T-helper 17 cell (primary cell): ENCODE data around the gene TUBB4B. TPM values are rescaled to one million over a fixed set of nuclear protein-coding genes. Genes with fewer than 3 reads are reported as not detected.
A peak's percentile ranks its signal among the peaks of the same experiment; 100 is the strongest.
"Not testable (repeated sequence)": the region's sequence is repeated elsewhere in the genome, so short reads cannot be mapped to it uniquely, and the experiment has no call there.

ENCODE experiments used
- ATAC-seq: fragments of 150-1000 bp; cut with Tn5 transposase; 2 replicates; pipeline ENCODE4 v1.10.0; 2021; ENCODE audit warnings: mild to moderate bottlenecking, moderate library complexity
- DNase-seq, 3 donors: peaks; one replicate each; pipeline versions ENCODE4 v3.0.0 to v3.0.0-alpha.2; 2020 to 2021
- H3K9me3 ChIP-seq: one replicate; pipeline ENCODE4 v1.7.0; 2013; ENCODE audit warnings: low read length, mild to moderate bottlenecking; ENCODE audit not compliant: control insufficient read depth, poor library complexity, severe bottlenecking
- H3K27ac Mint-ChIP-seq: one replicate; pipeline ENCODE4 v1.8.0; 2022; ENCODE audit warnings: mild to moderate bottlenecking, moderate library complexity, mixed read lengths
- H3K27me3 Mint-ChIP-seq: one replicate; pipeline ENCODE4 v1.8.0; 2022; ENCODE audit warnings: mixed read lengths
- H3K36me3 Mint-ChIP-seq: one replicate; pipeline ENCODE4 v1.8.0; 2022; ENCODE audit warnings: low read depth, mixed read lengths
- H3K4me1 Mint-ChIP-seq: one replicate; pipeline ENCODE4 v1.8.0; 2022; ENCODE audit warnings: mild to moderate bottlenecking, mixed read lengths
- H3K4me3 Mint-ChIP-seq: one replicate; pipeline ENCODE4 v1.8.0; 2022; ENCODE audit warnings: mild to moderate bottlenecking, moderate library complexity, mixed read lengths
- total RNA-seq, 4 donors: library from RNA in 2 of 4; stranded (reverse) in 2 of 4; gene quantifications; one replicate each; pipeline ENCODE4 v1.2.3 and lab custom pipeline; 2022 to 2026

TUBB4B gene
- total RNA-seq, 2 donors from 2014 or later: 81.0 to 90.5 TPM

DNA sequence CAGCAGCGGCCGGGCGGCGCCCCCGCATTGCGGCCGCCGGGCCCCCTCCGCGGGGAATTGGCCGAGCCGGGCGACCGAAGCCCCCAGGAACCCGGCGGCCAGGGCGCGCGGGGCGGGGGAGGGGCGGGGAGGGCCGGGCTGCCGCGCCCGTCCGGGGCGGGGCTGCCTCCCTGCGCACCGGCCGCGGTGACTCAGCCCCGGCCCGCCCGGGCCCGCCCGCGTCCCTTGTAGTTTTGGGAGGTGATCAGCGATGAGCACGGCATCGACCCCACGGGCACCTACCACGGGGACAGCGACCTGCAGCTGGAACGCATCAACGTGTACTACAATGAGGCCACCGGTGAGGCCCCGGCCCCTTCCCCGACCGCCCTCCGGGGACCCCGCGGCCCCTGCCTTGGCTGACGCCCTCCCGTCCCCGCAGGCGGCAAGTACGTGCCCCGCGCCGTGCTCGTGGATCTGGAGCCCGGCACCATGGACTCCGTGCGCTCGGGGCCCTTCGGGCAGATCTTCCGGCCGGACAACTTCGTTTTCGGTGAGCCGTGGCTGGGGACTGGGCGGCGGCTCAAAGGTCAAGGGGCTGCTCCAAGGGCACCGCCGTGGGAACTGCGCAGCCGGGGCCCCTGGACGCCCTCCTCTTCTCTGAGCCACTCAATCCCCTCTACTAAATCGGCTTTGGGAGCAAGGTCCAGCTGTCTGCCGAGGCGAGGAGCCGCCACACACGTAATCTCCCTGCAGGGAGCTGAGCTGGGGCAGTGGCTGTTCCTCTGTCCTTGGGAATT lies 592 bp downstream of the TUBB4B start:
- ATAC-seq (peak; percentile 17), DNase-seq (peak; percentile 38 to 63 (median 62))
- Mint-ChIP-seq H3K36me3 (no peaks in the 10 kb centered on the region), H3K27ac (peak overlapping the region; percentile 91), H3K4me3 (peak overlapping the region; percentile 97), H3K27me3 (no peaks in the 10 kb centered on the region), H3K4me1 (peaks cover 19% of the 10 kb centered on the region)
- H3K9me3 ChIP-seq: no peaks in the 10 kb centered on the region

DNA sequence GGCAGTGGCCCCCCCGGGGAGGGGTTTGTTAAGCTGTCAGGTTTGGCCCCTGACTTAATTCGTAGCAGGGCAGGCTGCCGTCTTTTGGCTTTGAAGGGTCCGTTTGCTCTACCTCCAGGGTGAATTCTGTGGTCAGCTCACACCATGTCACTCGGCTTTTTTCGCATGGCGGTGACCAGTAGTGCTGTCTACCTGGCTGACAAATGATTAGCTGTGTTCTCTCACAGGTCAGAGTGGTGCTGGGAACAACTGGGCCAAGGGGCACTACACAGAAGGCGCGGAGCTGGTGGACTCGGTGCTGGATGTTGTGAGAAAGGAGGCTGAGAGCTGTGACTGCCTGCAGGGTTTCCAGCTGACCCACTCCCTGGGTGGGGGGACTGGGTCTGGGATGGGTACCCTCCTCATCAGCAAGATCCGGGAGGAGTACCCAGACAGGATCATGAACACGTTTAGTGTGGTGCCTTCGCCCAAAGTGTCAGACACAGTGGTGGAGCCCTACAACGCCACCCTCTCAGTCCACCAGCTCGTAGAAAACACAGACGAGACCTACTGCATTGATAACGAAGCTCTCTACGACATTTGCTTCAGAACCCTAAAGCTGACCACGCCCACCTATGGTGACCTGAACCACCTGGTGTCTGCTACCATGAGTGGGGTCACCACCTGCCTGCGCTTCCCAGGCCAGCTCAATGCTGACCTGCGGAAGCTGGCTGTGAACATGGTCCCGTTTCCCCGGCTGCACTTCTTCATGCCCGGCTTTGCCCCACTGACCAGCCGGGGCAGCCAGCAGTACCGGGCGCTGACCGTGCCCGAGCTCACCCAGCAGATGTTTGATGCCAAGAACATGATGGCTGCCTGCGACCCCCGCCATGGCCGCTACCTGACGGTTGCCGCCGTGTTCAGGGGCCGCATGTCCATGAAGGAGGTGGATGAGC lies 1.4 kb downstream of the TUBB4B start:
- H3K4me3 Mint-ChIP-seq: peak overlapping the region; percentile 86
- peaks cover 16% of the 10 kb centered on the region for H3K4me1 Mint-ChIP-seq
- no peak for DNase-seq
- peak overlapping the region; percentile 51 for H3K27ac Mint-ChIP-seq
- H3K9me3 ChIP-seq: no peaks in the 10 kb centered on the region
- H3K27me3 Mint-ChIP-seq: no peaks in the 10 kb centered on the region
- ATAC-seq: no peak
- H3K36me3 Mint-ChIP-seq: no peaks in the 10 kb centered on the region

DNA sequence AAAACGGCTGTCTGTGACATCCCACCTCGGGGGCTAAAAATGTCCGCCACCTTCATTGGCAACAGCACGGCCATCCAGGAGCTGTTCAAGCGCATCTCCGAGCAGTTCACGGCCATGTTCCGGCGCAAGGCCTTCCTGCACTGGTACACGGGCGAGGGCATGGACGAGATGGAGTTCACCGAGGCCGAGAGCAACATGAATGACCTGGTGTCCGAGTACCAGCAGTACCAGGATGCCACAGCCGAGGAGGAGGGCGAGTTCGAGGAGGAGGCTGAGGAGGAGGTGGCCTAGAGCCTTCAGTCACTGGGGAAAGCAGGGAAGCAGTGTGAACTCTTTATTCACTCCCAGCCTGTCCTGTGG lies 2.2 kb downstream of the TUBB4B start:
- not testable (repeated sequence) for H3K9me3 ChIP-seq, ATAC-seq, DNase-seq, H3K4me3 Mint-ChIP-seq, H3K27ac Mint-ChIP-seq, H3K27me3 Mint-ChIP-seq, H3K36me3 Mint-ChIP-seq
- peaks cover 15% of the 10 kb centered on the region for H3K4me1 Mint-ChIP-seq

DNA sequence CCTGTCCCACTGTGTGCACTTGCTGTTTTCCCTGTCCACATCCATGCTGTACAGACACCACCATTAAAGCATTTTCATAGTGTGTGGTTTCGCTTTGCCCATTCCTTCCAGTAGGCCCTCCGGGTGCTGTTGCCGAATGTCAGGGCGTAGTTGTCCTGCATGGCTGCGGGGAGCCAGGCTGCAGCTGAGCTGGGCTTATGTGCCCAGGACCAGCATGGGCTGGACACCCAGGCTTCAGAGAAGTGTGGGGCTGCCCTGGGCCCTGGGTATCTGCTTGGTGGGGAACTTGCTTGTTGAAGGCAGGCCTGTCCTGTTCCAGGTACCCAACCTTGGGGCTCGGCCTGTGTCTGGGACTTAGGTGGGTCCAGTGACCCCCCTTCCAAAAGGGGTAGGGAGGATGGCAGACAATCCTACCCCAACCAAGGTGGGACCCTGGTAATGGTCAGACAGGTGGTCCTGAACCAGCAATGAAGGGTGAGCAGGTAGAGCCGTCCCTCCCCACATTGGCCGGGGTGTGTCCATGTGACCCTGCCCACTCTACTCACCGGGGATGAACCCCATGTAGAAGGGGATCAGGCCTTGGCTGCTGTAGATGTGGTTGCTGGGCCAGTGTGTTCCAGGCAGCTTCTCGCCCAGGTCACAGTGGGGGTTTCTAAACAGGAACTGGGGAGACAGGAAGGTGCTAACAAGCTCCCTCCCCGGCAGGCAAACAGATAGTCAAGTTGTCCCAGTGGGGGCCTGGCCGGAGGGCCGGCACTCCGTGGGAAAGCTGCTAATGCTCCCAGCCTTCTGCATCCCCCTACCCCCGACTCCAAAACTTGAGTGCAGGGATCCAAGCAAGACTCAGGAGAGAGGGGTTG lies 2.8 kb downstream of the TUBB4B start:
- Mint-ChIP-seq H3K27me3 (no peaks in the 10 kb centered on the region), H3K4me1 (peaks cover 13% of the 10 kb centered on the region), H3K27ac (no peak overlapping the region), H3K36me3 (no peaks in the 10 kb centered on the region), H3K4me3 (peak overlapping the region; percentile 21)
- DNase-seq (no peak), ATAC-seq (no peak)
- H3K9me3 ChIP-seq: no peaks in the 10 kb centered on the region

DNA sequence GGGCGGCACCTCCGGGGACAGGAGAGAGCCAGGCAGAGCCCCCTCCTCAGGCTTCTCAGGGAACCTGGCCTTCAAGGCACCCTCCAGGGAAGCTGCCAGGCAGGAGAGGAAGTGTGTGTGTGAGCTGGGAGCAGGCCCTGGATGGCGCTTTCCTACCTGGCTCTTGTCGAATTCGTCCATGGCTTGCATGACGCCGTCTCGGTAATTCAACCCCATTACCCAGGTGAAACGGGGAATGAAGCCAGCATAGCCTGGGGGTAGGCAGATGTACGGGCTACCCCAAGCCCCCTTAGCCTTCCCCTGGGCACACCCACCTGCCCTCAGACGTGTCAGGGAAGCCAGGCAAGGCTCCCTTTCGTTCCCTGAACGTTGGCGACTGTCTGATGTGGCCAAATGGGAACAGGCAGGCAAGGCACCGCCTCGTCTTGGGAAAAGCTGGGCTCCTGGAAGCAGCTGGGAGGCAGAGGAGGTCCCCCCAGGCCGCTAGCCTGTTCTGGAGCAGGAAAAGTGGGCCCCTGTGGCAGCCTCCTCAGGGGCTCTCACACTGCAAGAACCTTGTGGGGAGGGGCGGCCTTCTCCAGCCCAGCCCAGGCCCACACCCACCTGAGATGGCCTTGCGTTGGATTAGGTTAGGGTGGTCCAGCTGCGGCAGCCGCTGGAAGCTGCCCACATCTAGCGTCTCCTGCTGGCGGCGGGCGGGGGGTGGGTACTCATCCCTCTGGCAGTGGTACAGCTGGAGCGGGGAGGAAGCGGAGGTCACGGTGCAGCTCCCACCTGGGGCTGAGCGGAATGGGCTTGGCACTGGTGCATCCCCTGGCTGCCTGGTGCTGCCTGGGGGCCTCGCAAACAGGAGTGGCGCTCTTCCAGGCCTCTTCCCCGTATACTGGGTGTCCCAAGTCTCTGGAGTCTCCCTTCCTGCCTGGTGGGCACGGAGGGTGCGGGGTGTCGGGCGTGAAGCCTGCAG lies 3.7 kb downstream of the TUBB4B start:
- Mint-ChIP-seq H3K27me3 (no peaks in the 10 kb centered on the region), H3K4me3 (peak overlapping the region; percentile 21), H3K4me1 (peaks cover 11% of the 10 kb centered on the region), H3K27ac (no peak overlapping the region), H3K36me3 (no peaks in the 10 kb centered on the region)
- H3K9me3 ChIP-seq: no peaks in the 10 kb centered on the region
- DNase-seq: no peak
- no peak for ATAC-seq

DNA sequence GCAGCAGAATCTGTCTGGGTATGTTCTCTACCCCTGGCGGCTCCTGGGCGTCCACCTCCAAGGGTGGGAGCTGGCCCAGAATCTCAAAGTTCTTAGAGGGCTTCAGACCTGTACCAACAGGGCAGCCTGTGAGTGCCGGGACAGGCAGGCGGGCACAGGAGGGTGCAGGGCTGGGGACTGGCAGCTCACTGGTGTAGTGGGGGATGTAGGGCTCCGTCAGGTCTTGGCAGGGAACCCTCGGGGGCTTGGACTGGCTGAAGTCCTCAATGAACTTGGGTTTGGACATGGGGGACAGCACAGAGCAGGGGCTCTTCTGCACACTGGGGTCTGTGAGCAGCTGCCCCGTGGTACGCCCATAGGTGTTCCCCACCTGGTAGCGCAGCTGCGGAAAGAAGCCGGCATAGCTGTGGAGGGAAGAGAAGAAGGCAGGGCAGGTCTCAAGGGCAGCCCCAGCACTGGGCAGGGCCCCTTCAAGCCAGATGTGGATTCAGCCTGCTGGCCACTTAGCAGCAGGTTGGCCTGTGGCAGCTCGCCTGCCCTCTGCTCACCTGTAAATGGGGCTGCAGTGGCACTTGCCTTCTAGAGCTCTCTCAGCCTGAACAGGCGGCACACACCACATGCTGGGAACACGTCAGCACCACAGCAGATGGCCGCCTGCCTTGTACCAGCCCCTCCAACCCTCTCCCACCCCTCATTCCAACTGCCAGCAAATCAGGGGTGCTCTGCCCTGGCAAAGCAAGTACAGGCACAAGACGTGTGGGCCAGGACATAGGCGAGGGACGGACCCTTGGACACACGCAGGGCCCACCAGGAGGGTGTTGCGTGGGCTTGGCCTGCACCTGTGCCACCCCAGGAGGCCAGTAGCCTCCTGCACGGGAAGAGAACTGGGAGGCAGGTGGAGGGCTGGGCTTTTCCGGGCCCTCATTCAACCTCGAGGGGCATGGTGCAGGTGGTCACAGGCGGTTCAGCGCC lies 4.6 kb downstream of the TUBB4B start:
- no peaks in the 10 kb centered on the region for H3K27me3 Mint-ChIP-seq
- no peak for DNase-seq

DNA sequence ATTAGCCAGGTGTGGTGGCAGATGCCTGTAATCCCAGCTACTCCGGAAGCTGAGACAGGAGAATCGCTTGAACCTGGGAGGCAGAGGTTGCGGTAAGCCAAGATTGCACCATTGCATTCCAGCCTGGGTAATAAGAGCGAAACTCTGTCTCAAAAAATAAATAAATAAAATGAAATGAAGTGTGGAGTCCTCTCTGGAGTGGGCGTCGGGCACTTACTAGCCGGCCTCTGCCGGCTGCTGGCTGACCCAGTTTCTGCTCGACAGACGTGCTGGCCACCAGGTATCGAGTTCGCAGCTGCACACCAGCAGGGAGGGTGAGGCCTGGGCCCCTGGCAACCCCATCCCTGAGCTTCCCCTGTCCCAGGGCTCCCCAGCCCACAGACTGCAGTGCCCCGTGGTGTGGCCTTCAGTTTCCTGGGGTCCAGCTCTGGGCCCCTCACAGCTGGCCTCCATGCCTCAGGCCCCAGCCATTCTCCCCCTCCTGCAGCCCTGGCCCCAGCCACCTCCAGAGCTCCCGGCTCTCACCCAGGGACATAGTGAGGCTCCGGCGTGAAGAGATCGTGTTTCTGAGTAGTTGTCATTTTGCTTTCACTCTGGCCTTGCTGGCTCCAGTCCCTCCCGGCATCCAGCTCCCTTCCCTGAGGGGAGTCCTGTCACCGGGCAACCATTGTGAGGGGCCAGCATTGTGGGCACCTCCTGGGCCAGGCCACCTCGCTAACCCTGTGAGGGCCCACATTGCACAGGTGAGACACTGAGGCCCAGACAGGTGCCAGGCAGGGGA lies 6.2 kb downstream of the TUBB4B start:
- DNase-seq (no peak), ATAC-seq (no peak)
- H3K9me3 ChIP-seq: no peaks in the 10 kb centered on the region
- H3K4me1 Mint-ChIP-seq: peaks cover 5% of the 10 kb centered on the region
- no peaks in the 10 kb centered on the region for H3K27me3 Mint-ChIP-seq
- no peak overlapping the region for H3K27ac Mint-ChIP-seq
- no peak overlapping the region for H3K4me3 Mint-ChIP-seq
- no peaks in the 10 kb centered on the region for H3K36me3 Mint-ChIP-seq

More for the DNA sequence above, 4.6 kb downstream of the TUBB4B start:
- Mint-ChIP-seq H3K27ac (no peak overlapping the region), H3K36me3 (no peaks in the 10 kb centered on the region), H3K4me1 (peaks cover 11% of the 10 kb centered on the region), H3K4me3 (no peak overlapping the region)
- no peak for ATAC-seq
- H3K9me3 ChIP-seq: no peaks in the 10 kb centered on the region

DNA sequence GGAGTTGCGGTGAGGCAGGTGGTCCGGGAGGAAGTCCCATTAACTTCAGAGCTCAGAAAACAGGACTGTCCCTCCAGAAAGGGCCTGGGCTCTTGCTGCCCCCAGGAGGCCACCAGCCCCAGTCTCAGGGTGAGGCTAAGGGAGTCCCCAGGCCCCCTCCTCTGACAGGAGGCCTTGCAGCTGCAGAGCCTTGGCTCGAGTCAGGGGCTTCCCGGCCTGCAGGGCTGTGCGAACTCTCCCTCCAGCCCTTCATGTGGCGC lies 6.8 kb downstream of the TUBB4B start:
- no peaks in the 10 kb centered on the region for H3K27me3 Mint-ChIP-seq
- H3K27ac Mint-ChIP-seq: peak overlapping the region; percentile 45

DNA sequence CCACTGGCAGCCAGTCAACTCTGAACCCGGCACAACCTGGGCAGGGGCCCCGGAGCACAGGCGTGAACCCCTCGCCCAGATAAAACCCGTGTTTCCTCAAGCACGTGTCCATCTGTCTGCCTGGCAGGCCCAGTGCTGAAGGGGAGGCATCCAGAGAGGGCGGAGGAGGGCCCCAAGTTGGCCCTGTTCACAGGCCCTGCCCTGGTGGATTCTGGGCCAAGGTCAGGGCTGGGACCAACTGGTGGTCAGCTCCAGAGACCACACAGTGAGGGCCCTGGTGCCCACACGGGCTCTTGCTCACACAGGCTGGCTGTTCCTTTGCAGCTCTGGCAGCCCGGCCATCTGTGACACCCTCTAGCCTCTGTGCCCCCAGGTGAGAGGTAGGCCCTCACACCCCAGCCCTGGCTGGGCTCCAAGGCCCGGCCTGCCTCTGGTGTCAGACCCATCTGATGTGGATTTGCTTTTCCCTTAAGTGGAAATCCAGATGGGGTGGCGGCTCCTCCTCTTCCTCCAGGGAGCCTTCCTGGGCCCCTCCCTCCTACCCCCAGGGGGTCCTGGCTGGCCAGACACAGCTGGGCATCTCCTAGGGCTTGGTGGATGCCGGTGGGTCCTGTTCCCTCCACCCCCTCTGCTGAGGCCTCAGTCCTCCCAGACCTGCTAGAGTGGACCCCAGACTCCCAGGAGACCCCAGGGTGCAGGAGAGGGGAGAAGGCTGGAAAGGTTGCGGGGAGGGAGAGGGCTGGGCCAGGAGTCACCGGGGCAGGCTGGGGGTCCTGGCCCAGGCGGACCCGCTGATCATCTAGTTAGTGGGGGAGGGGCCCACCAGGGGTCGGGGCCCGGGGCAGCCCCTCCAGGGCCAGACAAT lies 9.5 kb downstream of the TUBB4B start:
- DNase-seq: no peak
- no peak for ATAC-seq
- H3K4me3 Mint-ChIP-seq: no peak overlapping the region
- H3K36me3 Mint-ChIP-seq: no peaks in the 10 kb centered on the region
- peaks cover 5% of the 10 kb centered on the region for H3K4me1 Mint-ChIP-seq
- no peaks in the 10 kb centered on the region for H3K27me3 Mint-ChIP-seq
- no peak overlapping the region for H3K27ac Mint-ChIP-seq
- H3K9me3 ChIP-seq: no peaks in the 10 kb centered on the region

More for the DNA sequence above, 6.8 kb downstream of the TUBB4B start:
- no peaks in the 10 kb centered on the region for H3K36me3 Mint-ChIP-seq
- DNase-seq (no peak), ATAC-seq (no peak)
- peaks cover 4% of the 10 kb centered on the region for H3K4me1 Mint-ChIP-seq
- H3K4me3 Mint-ChIP-seq: no peak overlapping the region
- no peaks in the 10 kb centered on the region for H3K9me3 ChIP-seq

DNA sequence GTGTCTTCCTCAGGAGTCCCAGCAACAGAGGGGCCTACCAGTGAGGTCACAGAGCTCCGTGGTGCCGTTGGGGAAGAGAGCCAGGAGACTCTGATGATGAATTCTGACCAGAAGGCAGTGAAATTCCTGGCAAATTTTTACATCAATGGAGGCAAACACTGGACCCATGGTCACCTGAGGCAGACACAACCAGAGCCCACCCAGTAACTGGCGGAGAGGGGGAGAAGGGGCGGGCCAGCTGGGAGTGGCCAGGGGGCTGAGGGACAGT lies 10.0 kb downstream of the TUBB4B start, which contains the start of gene STPG3:
STPG3 (plus strand) TSS at position 93 of the 268 bp plus-strand sequence; CDS start at position 94, 1 bp downstream.
- peaks cover 5% of the 10 kb centered on the region for H3K4me1 Mint-ChIP-seq
- H3K27me3 Mint-ChIP-seq: no peaks in the 10 kb centered on the region
- ATAC-seq (no peak), DNase-seq (no peak)
- H3K27ac Mint-ChIP-seq: no peak within 1 kb of the TSS
- no peak within 1 kb of the TSS for H3K4me3 Mint-ChIP-seq
- no peaks in the 10 kb centered on the region for H3K9me3 ChIP-seq
- no peaks in the 10 kb centered on the region for H3K36me3 Mint-ChIP-seq
